Tibial artery (tissue), 4 donors: ENCODE results near the gene FREM3.
A peak's percentile ranks its signal among the peaks of the same experiment; 100 is the strongest.

ENCODE experiments used
- DNase-seq, 2 donors: peaks; one replicate each; pipeline ENCODE4 v3.0.0-alpha.2; 2019
- H3K27ac ChIP-seq, 2 donors: fragments of 200-600 bp; sonication (generic) in 1 of 2; 1 replicate in 1 of 2; 2 replicates in 1 of 2; pipeline ENCODE4 v1.5.1; 2018 to 2019; ENCODE audit warnings: mild to moderate bottlenecking in 1 of 2
- H3K27me3 ChIP-seq, 2 donors: fragments of 200-600 bp; sonication (generic) in 1 of 2; one replicate each; pipeline versions ENCODE4 v1.5.1 to v1.6.0; 2016 to 2019
- H3K36me3 ChIP-seq, 3 donors: fragments of 200-600 bp; sonication (generic) in 2 of 3; one replicate each; pipeline ENCODE4 v1.5.1; 2016 to 2019; ENCODE audit warnings: mild to moderate bottlenecking in 2 of 3
- H3K4me1 ChIP-seq, 4 donors: fragments of 200-600 bp; sonication (generic) in 2 of 4; 1 replicate in 3 of 4; 2 replicates in 1 of 4; pipeline ENCODE4 v1.5.1; 2016 to 2019
- H3K4me3 ChIP-seq, 2 donors: fragments of 200-600 bp; sonication (generic) in 1 of 2; 1 replicate in 1 of 2; 2 replicates in 1 of 2; pipeline ENCODE4 v1.5.1; 2018 to 2019; ENCODE audit warnings: mild to moderate bottlenecking in 2 of 2
- H3K9me3 ChIP-seq, 3 donors: fragments of 200-600 bp; sonication (generic) in 1 of 3; one replicate each; pipeline ENCODE4 v1.5.1; 2016 to 2019
- intact Hi-C: fragments of 100-400 bp; cut with DNase I; formaldehyde crosslinking; loops from one replicate; pipeline ENCODE4 v1.15.0; 2023; ENCODE audit warnings: low total_unique reads
- TF ChIP-seq, protein P1 (sequence below), 2 experiments: fragments of 200-600 bp in 1 of 2; fragments of 450-650 bp in 1 of 2; IDR thresholded peaks; one replicate each; pipeline ENCODE4 v1.5.1; 2017 to 2019; ENCODE audit warnings: antibody characterized with exemption in 2 of 2, mild to moderate bottlenecking in 1 of 2, moderate library complexity in 1 of 2

Gene FREM3

DNA sequence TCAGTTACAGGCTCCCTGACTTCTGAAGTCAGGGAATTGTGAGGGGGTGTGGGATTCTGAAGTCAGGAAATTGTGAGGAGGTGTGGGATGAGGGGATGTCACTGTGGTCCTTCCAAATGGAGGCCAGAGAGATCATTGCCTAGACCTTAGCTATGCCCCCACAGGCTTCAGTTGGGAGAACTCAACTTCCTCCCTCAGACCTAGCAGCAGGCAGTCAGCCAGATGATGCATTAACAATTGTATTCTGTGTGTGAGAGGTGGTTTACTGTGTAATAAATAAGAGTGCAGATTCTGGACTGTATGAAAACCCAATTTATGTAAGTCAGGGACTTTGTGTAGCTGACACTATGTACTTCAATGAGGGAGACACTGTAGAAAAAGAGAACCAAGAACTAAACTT, 65.7 kb downstream of the FREM3 start:
- TF ChIP-seq, protein P1, sequence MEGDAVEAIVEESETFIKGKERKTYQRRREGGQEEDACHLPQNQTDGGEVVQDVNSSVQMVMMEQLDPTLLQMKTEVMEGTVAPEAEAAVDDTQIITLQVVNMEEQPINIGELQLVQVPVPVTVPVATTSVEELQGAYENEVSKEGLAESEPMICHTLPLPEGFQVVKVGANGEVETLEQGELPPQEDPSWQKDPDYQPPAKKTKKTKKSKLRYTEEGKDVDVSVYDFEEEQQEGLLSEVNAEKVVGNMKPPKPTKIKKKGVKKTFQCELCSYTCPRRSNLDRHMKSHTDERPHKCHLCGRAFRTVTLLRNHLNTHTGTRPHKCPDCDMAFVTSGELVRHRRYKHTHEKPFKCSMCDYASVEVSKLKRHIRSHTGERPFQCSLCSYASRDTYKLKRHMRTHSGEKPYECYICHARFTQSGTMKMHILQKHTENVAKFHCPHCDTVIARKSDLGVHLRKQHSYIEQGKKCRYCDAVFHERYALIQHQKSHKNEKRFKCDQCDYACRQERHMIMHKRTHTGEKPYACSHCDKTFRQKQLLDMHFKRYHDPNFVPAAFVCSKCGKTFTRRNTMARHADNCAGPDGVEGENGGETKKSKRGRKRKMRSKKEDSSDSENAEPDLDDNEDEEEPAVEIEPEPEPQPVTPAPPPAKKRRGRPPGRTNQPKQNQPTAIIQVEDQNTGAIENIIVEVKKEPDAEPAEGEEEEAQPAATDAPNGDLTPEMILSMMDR (IDR thresholded peaks at IDR 0.05), result no peak
- Histone ChIP-seq H3K4me3 (no peak overlapping the region), H3K9me3 (no peaks in the 10 kb centered on the region), H3K4me1 (peaks cover 0 to 6% (median 0%) of the 10 kb centered on the region in 4 donors), H3K27me3 (no peaks in the 10 kb centered on the region), H3K36me3 (no peaks in the 10 kb centered on the region), H3K27ac (no peak overlapping the region)
- intact Hi-C loops, result no loop called here
- no peak for DNase-seq

DNA sequence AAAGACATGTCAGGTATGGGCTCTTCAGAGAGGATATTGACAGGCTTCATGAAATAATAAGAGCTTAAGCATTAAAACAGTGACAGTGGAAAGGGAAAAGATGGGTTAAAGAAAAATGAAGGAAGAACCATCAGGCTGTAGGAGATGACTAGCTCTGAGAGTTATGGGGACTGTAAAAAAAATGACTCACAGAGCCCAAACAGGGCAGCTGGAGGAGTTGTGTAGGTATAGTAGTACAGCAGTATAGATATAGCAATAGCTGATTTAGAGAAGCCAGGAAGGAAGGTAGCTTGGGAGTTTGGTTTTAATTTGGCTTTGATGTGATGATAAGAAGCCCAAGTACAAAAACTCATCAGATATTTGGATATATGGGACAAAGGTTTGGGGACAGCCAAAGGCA, 66.6 kb downstream of the FREM3 start:
- intact Hi-C loops, result no loop called here
- no peak for DNase-seq
- no peak overlapping the region for H3K27ac ChIP-seq

DNA sequence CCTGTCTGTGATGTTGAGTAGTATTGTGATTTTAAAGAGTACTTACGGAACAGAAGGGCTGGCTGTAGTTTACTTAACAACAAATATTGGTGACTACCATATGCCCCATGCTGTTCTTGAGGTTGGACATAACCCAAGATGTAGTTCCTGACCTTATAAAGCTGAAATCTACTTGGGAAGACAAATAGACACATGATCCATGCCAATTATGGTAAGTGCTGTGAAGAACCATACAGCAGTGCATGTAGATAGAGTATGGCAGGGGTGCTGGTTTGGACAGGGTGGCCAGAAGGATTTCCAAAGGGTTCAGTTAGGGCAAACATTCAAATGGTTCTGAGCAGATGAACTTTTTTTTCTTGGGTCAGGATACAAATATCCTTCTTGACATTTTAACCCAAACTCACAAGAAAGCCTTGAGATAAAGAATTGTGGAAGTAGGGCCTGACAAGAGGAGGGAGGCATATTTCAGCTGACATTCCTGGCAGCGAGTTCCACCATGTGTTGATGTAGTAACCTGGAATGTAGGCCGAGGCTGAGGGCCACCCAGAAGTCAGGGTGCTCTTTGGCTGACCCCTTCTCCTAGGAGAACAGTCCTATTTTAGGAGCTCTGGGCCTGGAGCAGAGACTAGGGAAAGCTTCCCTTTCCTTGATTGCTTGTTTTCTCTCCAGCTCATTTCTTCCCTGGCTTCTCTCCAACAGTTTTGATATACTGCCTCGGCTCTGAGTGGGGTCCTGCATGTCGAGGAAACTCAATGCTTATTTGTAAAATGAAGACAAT, 74.2 kb downstream of the FREM3 start:
- Histone ChIP-seq H3K27ac (peak overlapping the region; percentile 50 to 61), H3K27me3 (no peaks in the 10 kb centered on the region), H3K4me3 (no peak overlapping the region), H3K9me3 (no peaks in the 10 kb centered on the region), H3K4me1 (peaks cover 0 to 26% (median 7%) of the 10 kb centered on the region in 4 donors), H3K36me3 (no peaks in the 10 kb centered on the region)
- intact Hi-C loops, result no loop called here
- TF ChIP-seq, protein P1 (IDR thresholded peaks at IDR 0.05), result no peak
- DNase-seq, result peak; percentile 88 to 89

More for the DNA sequence above, 66.6 kb downstream of the FREM3 start:
- no peaks in the 10 kb centered on the region for H3K9me3 ChIP-seq
- no peak overlapping the region for H3K4me3 ChIP-seq
- TF ChIP-seq, protein P1 (IDR thresholded peaks at IDR 0.05), result no peak
- no peaks in the 10 kb centered on the region for H3K27me3 ChIP-seq
- peaks cover 0 to 6% (median 0%) of the 10 kb centered on the region in 4 donors for H3K4me1 ChIP-seq
- no peaks in the 10 kb centered on the region for H3K36me3 ChIP-seq

DNA sequence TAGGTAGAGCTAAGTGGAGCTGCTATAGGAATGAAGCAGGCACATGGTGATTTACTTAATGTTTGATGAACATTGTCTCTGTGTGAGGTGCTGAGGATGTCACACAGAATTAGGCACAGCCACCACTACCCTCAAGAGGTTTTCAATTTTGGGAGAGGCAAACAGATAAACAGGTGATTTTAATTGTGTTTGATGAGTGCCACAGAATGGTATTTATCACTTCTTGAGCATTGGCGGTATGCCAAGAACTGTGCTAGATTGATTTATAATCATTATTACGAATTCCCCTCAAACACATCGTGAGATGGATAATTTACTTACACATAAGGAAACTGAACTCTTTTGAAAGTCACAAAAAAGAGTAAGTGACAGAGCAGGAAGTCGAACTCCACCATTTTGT, 74.8 kb downstream of the FREM3 start:
- TF ChIP-seq, protein P1 (IDR thresholded peaks at IDR 0.05), result no peak
- intact Hi-C loops, result no loop called here
- DNase-seq, result no peak
- Histone ChIP-seq H3K27ac (peak overlapping the region in 1 of 2 donors; percentile 50), H3K27me3 (no peaks in the 10 kb centered on the region), H3K4me3 (no peak overlapping the region), H3K9me3 (no peaks in the 10 kb centered on the region), H3K4me1 (peaks cover 0 to 20% (median 7%) of the 10 kb centered on the region in 4 donors), H3K36me3 (no peaks in the 10 kb centered on the region)

DNA sequence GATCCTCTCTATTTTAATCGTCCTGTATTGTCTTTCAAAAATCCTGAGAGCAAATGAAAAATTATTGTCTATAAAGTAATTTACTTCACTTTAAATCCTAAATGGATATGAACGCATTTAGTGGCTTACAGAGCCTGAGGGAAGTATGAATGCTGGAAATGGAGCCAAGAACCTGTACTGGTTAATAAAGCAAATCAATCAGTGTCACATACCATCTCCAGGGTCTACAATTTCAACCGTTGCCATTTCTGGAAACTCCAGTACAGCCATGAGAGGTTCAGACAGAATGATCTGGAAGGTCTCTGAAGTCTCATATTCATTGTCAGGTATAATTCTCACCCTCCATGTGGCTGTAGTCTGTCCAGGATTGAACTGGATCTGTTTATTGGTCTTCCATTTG, 76.6 kb downstream of the FREM3 start:
- H3K4me3 ChIP-seq, result no peak overlapping the region
- TF ChIP-seq, protein P1 (IDR thresholded peaks at IDR 0.05), result no peak
- intact Hi-C loops, result no loop called here
- H3K4me1 ChIP-seq, result peaks cover 0 to 20% (median 7%) of the 10 kb centered on the region in 4 donors
- H3K27ac ChIP-seq, result no peak overlapping the region
- no peaks in the 10 kb centered on the region for H3K9me3 ChIP-seq
- no peaks in the 10 kb centered on the region for H3K36me3 ChIP-seq
- no peaks in the 10 kb centered on the region for H3K27me3 ChIP-seq
- DNase-seq, result no peak
